Caco-2 (cell line): Measurements from ENCODE around the gene PELI2. TPM values are rescaled to one million over a fixed set of nuclear protein-coding genes. Genes with fewer than 3 reads are reported as not detected.

Experiments used
- BruUV-seq: library from RNA; stranded (reverse); fragments of 400-500 nt; replicated peaks from 2 replicates; lab custom pipeline; 2021; lab: Mats Ljungman, UMichigan
- CTCF ChIA-PET: fragments of 300-600 bp; sonication (Branson Sonifier 250); formaldehyde crosslinking; loops from one replicate; lab custom pipeline; 2022; ENCODE audit warnings: antibody characterized with exemption; lab: Charles Lee
- POLR2A ChIA-PET: fragments of 300-600 bp; sonication (Branson Sonifier 250); formaldehyde crosslinking; loops from one replicate; lab custom pipeline; 2022; ENCODE audit warnings: antibody characterized with exemption; lab: Charles Lee
- DNase-seq, 2 experiments: peaks; one replicate each; pipeline versions ENCODE4 v3.0.0 to v3.0.0-alpha.2; 2020 to 2022
- H3K27me3 ChIP-seq: replicated peaks from 2 replicates; pipeline ENCODE4 v1.6.0; 2011; ENCODE audit warnings: low read length; ENCODE audit not compliant: control insufficient read depth, insufficient read depth
- H3K36me3 ChIP-seq: 2 replicates; pipeline ENCODE4 v1.5.1; 2011; ENCODE audit warnings: low read length; ENCODE audit not compliant: control insufficient read depth, insufficient read depth
- H3K4me1 ChIP-seq: fragments of 250-450 bp; sonication (Bioruptor Pico); 2 replicates; pipeline ENCODE4 v1.5.1; 2020; ENCODE audit warnings: mild to moderate bottlenecking
- H3K4me3 ChIP-seq: 2 replicates; pipeline ENCODE4 v1.5.1; 2011; ENCODE audit warnings: low read depth, mild to moderate bottlenecking, control low read depth, low read length
- H3K9me3 ChIP-seq: fragments of 250-450 bp; sonication (Bioruptor Pico); 2 replicates; pipeline ENCODE4 v1.5.1; 2020; ENCODE audit warnings: mild to moderate bottlenecking, moderate library complexity
- H3K27ac Mint-ChIP-seq: one replicate; pipeline ENCODE4 v1.8.0; 2022; ENCODE audit warnings: mixed read lengths; ENCODE audit not compliant: unreplicated experiment
- H3K27me3 Mint-ChIP-seq: one replicate; pipeline ENCODE4 v1.8.0; 2022; ENCODE audit warnings: mixed read lengths; ENCODE audit not compliant: insufficient read depth, unreplicated experiment
- H3K36me3 Mint-ChIP-seq: one replicate; pipeline ENCODE4 v1.8.0; 2022; ENCODE audit warnings: mild to moderate bottlenecking, mixed read lengths; ENCODE audit not compliant: insufficient read depth, unreplicated experiment
- H3K4me1 Mint-ChIP-seq: one replicate; pipeline ENCODE4 v1.8.0; 2022; ENCODE audit warnings: low read depth, mixed read lengths; ENCODE audit not compliant: unreplicated experiment
- H3K4me3 Mint-ChIP-seq: one replicate; pipeline ENCODE4 v1.8.0; 2022; ENCODE audit warnings: mild to moderate bottlenecking, moderate library complexity, mixed read lengths; ENCODE audit not compliant: unreplicated experiment
- H3K9me3 Mint-ChIP-seq: one replicate; pipeline ENCODE4 v1.8.0; 2022; ENCODE audit warnings: mixed read lengths; ENCODE audit not compliant: unreplicated experiment
- intact Hi-C: fragments of 100-400 bp; cut with micrococcal nuclease; formaldehyde crosslinking; loops from one replicate; pipeline ENCODE4 v1.10.0; 2022; ENCODE audit not compliant: unreplicated experiment
- total RNA-seq: library from RNA; stranded (reverse); gene quantifications from 2 replicates; pipeline ENCODE4 v1.2.3, GENCODE V29; 2022
- TF ChIP-seq, protein P1 (sequence below), 2 experiments: fragments of 200-600 bp in 1 of 2; IDR thresholded peaks; 1 replicate in 1 of 2; 2 replicates in 1 of 2; pipeline versions ENCODE4 v1.5.1 to v1.8.0; 2011 to 2022; ENCODE audit warnings: antibody characterized with exemption in 1 of 2, control low read depth in 1 of 2, inconsistent platforms in 1 of 2, low read depth in 1 of 2, low read length in 1 of 2, mild to moderate bottlenecking in 1 of 2, moderate library complexity in 1 of 2; ENCODE audit not compliant: insufficient read depth in 1 of 2, severe bottlenecking in 1 of 2, unreplicated experiment in 1 of 2

PELI2 gene
- total RNA-seq, 1 experiment from 2014 or later: 8.5 TPM

DNA sequence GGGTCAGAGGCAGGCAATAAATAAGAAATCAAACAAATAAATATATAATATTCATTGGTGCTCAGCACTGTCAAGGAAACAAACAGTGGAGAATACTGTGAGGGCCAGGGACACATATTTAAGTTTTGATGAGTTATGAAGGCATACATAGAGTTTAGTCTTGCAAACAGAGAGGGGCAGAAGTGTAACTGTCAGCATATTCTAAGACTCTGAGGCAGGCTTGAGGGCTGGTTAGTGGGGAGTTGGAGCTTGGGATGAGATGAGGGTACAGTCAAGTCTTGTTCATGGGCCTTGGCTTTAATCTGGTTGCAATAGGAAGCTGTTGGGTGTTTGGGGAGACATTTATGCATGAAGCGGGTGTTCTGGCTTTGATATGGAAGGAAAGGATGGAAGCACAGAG, 78.9 kb downstream of the PELI2 start:
- Histone ChIP-seq H3K4me3 (no peak overlapping the region), H3K36me3 (no peaks in the 10 kb centered on the region), H3K4me1 (no peaks in the 10 kb centered on the region), H3K9me3 (no peaks in the 10 kb centered on the region), H3K27me3 (no peaks in the 10 kb centered on the region; the same call in 1 of the 2 replicates)
- no peak for DNase-seq
- ChIA-PET CTCF (no interaction called here), POLR2A (no interaction called here)
- TF ChIP-seq, protein P1, sequence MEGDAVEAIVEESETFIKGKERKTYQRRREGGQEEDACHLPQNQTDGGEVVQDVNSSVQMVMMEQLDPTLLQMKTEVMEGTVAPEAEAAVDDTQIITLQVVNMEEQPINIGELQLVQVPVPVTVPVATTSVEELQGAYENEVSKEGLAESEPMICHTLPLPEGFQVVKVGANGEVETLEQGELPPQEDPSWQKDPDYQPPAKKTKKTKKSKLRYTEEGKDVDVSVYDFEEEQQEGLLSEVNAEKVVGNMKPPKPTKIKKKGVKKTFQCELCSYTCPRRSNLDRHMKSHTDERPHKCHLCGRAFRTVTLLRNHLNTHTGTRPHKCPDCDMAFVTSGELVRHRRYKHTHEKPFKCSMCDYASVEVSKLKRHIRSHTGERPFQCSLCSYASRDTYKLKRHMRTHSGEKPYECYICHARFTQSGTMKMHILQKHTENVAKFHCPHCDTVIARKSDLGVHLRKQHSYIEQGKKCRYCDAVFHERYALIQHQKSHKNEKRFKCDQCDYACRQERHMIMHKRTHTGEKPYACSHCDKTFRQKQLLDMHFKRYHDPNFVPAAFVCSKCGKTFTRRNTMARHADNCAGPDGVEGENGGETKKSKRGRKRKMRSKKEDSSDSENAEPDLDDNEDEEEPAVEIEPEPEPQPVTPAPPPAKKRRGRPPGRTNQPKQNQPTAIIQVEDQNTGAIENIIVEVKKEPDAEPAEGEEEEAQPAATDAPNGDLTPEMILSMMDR (IDR thresholded peaks at IDR 0.05; ENCODE audit: insufficient read depth in 1 of 2, low read depth in 1 of 2, low read length in 1 of 2, severe bottlenecking in 1 of 2, unreplicated experiment in 1 of 2): no peak
- H3K4me3 Mint-ChIP-seq: no peak overlapping the region
- H3K27ac Mint-ChIP-seq: no peak overlapping the region
- no peaks in the 10 kb centered on the region for H3K4me1 Mint-ChIP-seq
- H3K36me3 Mint-ChIP-seq: no peaks in the 10 kb centered on the region
- BruUV-seq: no TSS peak
- no peaks in the 10 kb centered on the region for H3K27me3 Mint-ChIP-seq
- intact Hi-C loops: no loop called here
- H3K9me3 Mint-ChIP-seq: no peaks in the 10 kb centered on the region

- TF ChIP-seq, protein P1 (IDR thresholded peaks at IDR 0.05; ENCODE audit: insufficient read depth in 1 of 2, low read depth in 1 of 2, low read length in 1 of 2, severe bottlenecking in 1 of 2, unreplicated experiment in 1 of 2): no peak
- H3K4me1 Mint-ChIP-seq: no peaks in the 10 kb centered on the region
- no peaks in the 10 kb centered on the region; the same call in 1 of the 2 replicates for H3K27me3 ChIP-seq
- no TSS peak for BruUV-seq
- DNase-seq: no peak
- no peak overlapping the region for H3K27ac Mint-ChIP-seq
- no peaks in the 10 kb centered on the region for H3K36me3 ChIP-seq
- ChIA-PET POLR2A (no interaction called here), CTCF (no interaction called here)
- H3K9me3 Mint-ChIP-seq: no peaks in the 10 kb centered on the region
- no peak overlapping the region for H3K4me3 Mint-ChIP-seq
- H3K9me3 ChIP-seq: no peaks in the 10 kb centered on the region
- H3K4me3 ChIP-seq: no peak overlapping the region
- H3K27me3 Mint-ChIP-seq: no peaks in the 10 kb centered on the region
- intact Hi-C loops: no loop called here
- H3K4me1 ChIP-seq: no peaks in the 10 kb centered on the region
- H3K36me3 Mint-ChIP-seq: no peaks in the 10 kb centered on the region
These were observed 80.2 kb downstream of the PELI2 start for GRCh38 chr14:56198438-56198837.

DNA sequence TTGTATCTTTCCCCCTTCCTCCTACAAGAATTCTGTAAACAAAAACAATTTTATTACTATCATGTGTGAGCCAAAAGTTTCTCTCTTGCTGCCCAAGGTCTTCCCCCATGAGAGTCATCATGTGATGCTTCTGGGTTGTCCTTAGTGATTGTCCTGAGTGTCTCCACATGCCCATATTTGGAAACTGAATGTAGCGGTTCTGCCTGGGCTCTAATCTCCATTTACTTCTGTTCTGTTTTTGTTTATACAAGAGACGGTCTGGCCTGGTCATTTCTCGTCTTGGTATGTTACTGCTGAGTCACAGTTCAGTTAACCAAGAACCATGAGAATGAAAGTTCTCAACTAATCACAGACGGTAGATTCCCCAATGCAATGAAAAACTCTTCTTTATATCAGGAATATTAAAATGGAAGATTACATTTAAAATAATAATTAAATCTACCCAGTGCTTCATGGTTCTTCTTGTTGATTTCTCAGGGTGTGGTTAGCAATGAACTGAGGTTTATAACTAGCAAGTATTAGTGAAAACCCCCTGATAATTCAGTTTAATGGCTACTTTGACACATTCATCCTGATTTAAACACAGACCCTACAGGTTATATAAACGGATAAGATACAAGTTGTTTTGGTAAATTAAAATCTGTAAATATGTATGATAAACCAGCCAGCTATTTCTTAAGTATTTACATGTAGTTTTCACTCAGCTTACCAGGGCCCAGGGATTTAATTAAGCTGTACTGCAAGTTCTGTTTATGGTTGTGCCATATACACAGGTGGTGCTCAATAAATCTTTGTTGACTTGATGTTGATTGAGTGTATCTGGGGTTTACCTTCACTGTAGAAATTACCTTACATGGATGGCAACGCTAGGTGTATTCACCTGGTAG, 81.1 kb downstream of the PELI2 start:
- ChIA-PET CTCF (no interaction called here), POLR2A (no interaction called here)
- no peaks in the 10 kb centered on the region for H3K27me3 Mint-ChIP-seq
- TF ChIP-seq, protein P1 (IDR thresholded peaks at IDR 0.05; ENCODE audit: insufficient read depth in 1 of 2, low read depth in 1 of 2, low read length in 1 of 2, severe bottlenecking in 1 of 2, unreplicated experiment in 1 of 2): no peak
- H3K4me3 Mint-ChIP-seq: no peak overlapping the region
- no peaks in the 10 kb centered on the region for H3K9me3 Mint-ChIP-seq
- intact Hi-C loops: no loop called here
- no TSS peak for BruUV-seq
- DNase-seq: no peak
- H3K9me3 ChIP-seq: no peaks in the 10 kb centered on the region
- no peaks in the 10 kb centered on the region for H3K4me1 ChIP-seq
- no peaks in the 10 kb centered on the region for H3K36me3 ChIP-seq
- no peaks in the 10 kb centered on the region for H3K4me1 Mint-ChIP-seq
- H3K4me3 ChIP-seq: no peak overlapping the region
- no peaks in the 10 kb centered on the region for H3K36me3 Mint-ChIP-seq
- H3K27me3 ChIP-seq: no peaks in the 10 kb centered on the region; the same call in 1 of the 2 replicates
- H3K27ac Mint-ChIP-seq: no peak overlapping the region
